Endothelial cell of umbilical vein (primary cell): ENCODE results near the gene RLN2. TPM values are rescaled to one million over a fixed set of nuclear protein-coding genes. Genes with fewer than 3 reads are reported as not detected.

Source experiments
- BruUV-seq: library from RNA; stranded (reverse); fragments of 400-500 nt; replicated peaks from 2 replicates; lab custom pipeline; 2021; lab: Mats Ljungman, UMichigan
- CTCF ChIA-PET: fragments of 300-600, 350-600 bp; sonication (Branson Sonifier 250); formaldehyde crosslinking; loops from one replicate; lab custom pipeline; 2021; ENCODE audit warnings: antibody characterized with exemption, inconsistent platforms; lab: Charles Lee
- POLR2A ChIA-PET: fragments of 300-600, 350-600 bp; sonication (Branson Sonifier 250); formaldehyde crosslinking; loops from one replicate; lab custom pipeline; 2021; ENCODE audit warnings: antibody characterized with exemption, inconsistent platforms; lab: Charles Lee
- DNase-seq: peaks from one replicate; pipeline ENCODE4 v3.0.0-alpha.2; 2011; ENCODE audit warnings: low read depth, low spot score
- FAIRE-seq: peaks from 2 replicates; lab custom pipeline; 2011; peaks lifted over from hg19 to GRCh38; lab: Jason Lieb, UNC
- H2AFZ ChIP-seq: 2 replicates; pipeline ENCODE4 v1.6.0; 2012; ENCODE audit warnings: low read depth, low read length, control low read depth, inconsistent platforms
- H3K27ac ChIP-seq: 2 replicates; pipeline ENCODE4 v1.5.1; 2011; ENCODE audit warnings: low read depth, mild to moderate bottlenecking, control low read depth, low read length, moderate library complexity; ENCODE audit not compliant: insufficient read depth
- H3K27me3 ChIP-seq, 2 experiments: 2 replicates each; pipeline versions ENCODE4 v1.6.0 to v1.6.1; 2011; ENCODE audit warnings: low read length in 2 of 2, mixed read lengths in 1 of 2; ENCODE audit not compliant: control insufficient read depth in 2 of 2, insufficient read depth in 2 of 2
- H3K36me3 ChIP-seq, 2 experiments: 2 replicates in 1 of 2; 3 replicates in 1 of 2; pipeline ENCODE4 v1.5.1; 2011; ENCODE audit warnings: low read length in 2 of 2, mild to moderate bottlenecking in 1 of 2, moderate library complexity in 1 of 2; ENCODE audit not compliant: control insufficient read depth in 2 of 2, insufficient read depth in 2 of 2; ENCODE audit errors: extremely low read depth in 1 of 2
- H3K4me1 ChIP-seq: 3 replicates; pipeline ENCODE4 v1.5.1; 2011; ENCODE audit warnings: mild to moderate bottlenecking, low read length; ENCODE audit not compliant: control insufficient read depth, insufficient read depth; ENCODE audit errors: extremely low read depth
- H3K4me2 ChIP-seq: 2 replicates; pipeline ENCODE4 v1.6.1; 2011; ENCODE audit warnings: low read length, control low read depth, mixed read lengths; ENCODE audit not compliant: insufficient read depth
- H3K4me3 ChIP-seq, 3 experiments: fragments of 200-600 bp in 1 of 3; sonication (generic), shearing (Covaris generic) in 1 of 3; replicated peaks in 1 of 3; 2 replicates each; pipeline ENCODE4 v1.5.1; 2011 to 2016; ENCODE audit warnings: control low read depth in 3 of 3, low read length in 3 of 3, mild to moderate bottlenecking in 2 of 3, inconsistent platforms in 1 of 3, low read depth in 1 of 3, moderate library complexity in 1 of 3; ENCODE audit not compliant: insufficient read depth in 1 of 3
- H3K79me2 ChIP-seq: 2 replicates; pipeline ENCODE4 v1.6.0; 2012; ENCODE audit warnings: low read length, inconsistent platforms; ENCODE audit not compliant: control insufficient read depth, insufficient read depth
- H3K9ac ChIP-seq: replicated peaks from 2 replicates; pipeline ENCODE3; 2011; ENCODE audit warnings: low read length, control low read depth; ENCODE audit not compliant: insufficient read depth; ENCODE audit errors: extremely low read depth
- H3K9me1 ChIP-seq: replicated peaks from 3 replicates; pipeline ENCODE4 v1.6.0; 2011; ENCODE audit warnings: mild to moderate bottlenecking, low read length; ENCODE audit not compliant: control insufficient read depth, insufficient read depth; ENCODE audit errors: extremely low read depth
- H3K9me3 ChIP-seq: replicated peaks from 2 replicates; pipeline ENCODE4 v1.5.1; 2012; ENCODE audit warnings: low read length, inconsistent platforms; ENCODE audit not compliant: control insufficient read depth, insufficient read depth
- H4K20me1 ChIP-seq: replicated peaks from 2 replicates; pipeline ENCODE3; 2011; ENCODE audit warnings: mild to moderate bottlenecking, low read length; ENCODE audit not compliant: control insufficient read depth, insufficient read depth; ENCODE audit errors: extremely low read depth
- EZH2 ChIP-seq: IDR thresholded peaks from 2 replicates; pipeline ENCODE4 v1.6.1; 2012; ENCODE audit warnings: borderline replicate concordance, low read depth, mild to moderate bottlenecking, moderate library complexity, low read length, inconsistent platforms; ENCODE audit not compliant: severe bottlenecking
- FOS ChIP-seq: IDR thresholded peaks from 2 replicates; pipeline ENCODE4 v1.6.1; 2011; ENCODE audit warnings: mild to moderate bottlenecking, low read length, moderate library complexity, borderline replicate concordance; ENCODE audit not compliant: insufficient read depth
- GATA2 ChIP-seq: IDR thresholded peaks from 2 replicates; pipeline ENCODE4 v1.7.0; 2011; ENCODE audit warnings: low read depth, mild to moderate bottlenecking, moderate library complexity, mixed read lengths, low read length; ENCODE audit not compliant: insufficient read length, insufficient read depth
- JUN ChIP-seq: IDR thresholded peaks from 2 replicates; pipeline ENCODE4 v1.6.1; 2011; ENCODE audit warnings: borderline replicate concordance, low read depth; ENCODE audit not compliant: insufficient read length, insufficient read depth
- MYC ChIP-seq: IDR thresholded peaks from one replicate; pipeline ENCODE4 v1.6.1; 2011; ENCODE audit warnings: mild to moderate bottlenecking, low read depth, low read length
- POLR2A ChIP-seq: IDR thresholded peaks from 2 replicates; pipeline ENCODE4 v1.6.1; 2012; ENCODE audit warnings: low read depth, mild to moderate bottlenecking, control low read depth, low read length
- POLR2AphosphoS5 ChIP-seq: IDR thresholded peaks from 2 replicates; pipeline ENCODE4 v1.6.1; 2012; ENCODE audit warnings: low read depth, mild to moderate bottlenecking, control low read depth, low read length, moderate library complexity; ENCODE audit not compliant: insufficient read depth
- dilution Hi-C: fragments of 300-500 bp; cut with MboI; formaldehyde crosslinking; loops from one replicate; pipeline ENCODE4 v1.15.0; 2019; ENCODE audit warnings: low sequenced_read_pairs; ENCODE audit not compliant: extremely low pct_ligation_motif_present
- intact Hi-C: fragments of 100-400 bp; cut with micrococcal nuclease; formaldehyde crosslinking; loops from one replicate; pipeline ENCODE4 v1.10.0; 2022
- polyA plus RNA-seq, 4 experiments: library from polyadenylated mRNA; depleted of rRNA in 3 of 4; stranded (reverse) in 3 of 4; unstranded in 1 of 4; fragments of >200 nt; gene quantifications; 2 replicates each; pipeline versions ENCODE4 v1.2.1 to v1.2.3, GENCODE V29; 2011 to 2012; ENCODE audit warnings: missing spikeins in 1 of 4
- total RNA-seq: library from RNA; stranded (reverse); gene quantifications from 2 replicates; pipeline ENCODE4 v1.2.3, GENCODE V29; 2021
- TF ChIP-seq, protein P1 (sequence below): IDR thresholded peaks from 2 replicates; pipeline ENCODE4 v1.6.1; 2011; ENCODE audit not compliant: insufficient read depth, insufficient read length
- TF ChIP-seq, protein P2 (sequence below), 2 donors: IDR thresholded peaks; 1 replicate in 1 of 2; 2 replicates in 1 of 2; pipeline ENCODE4 v1.5.1; 2011; ENCODE audit warnings: low read length in 2 of 2, mild to moderate bottlenecking in 2 of 2, moderate library complexity in 2 of 2, control low read depth in 1 of 2, inconsistent platforms in 1 of 2, low read depth in 1 of 2; ENCODE audit not compliant: insufficient read depth in 1 of 2; ENCODE audit errors: extremely low read depth in 1 of 2

The RLN2 gene
- total and polyA plus RNA-seq, 2 donors (not counting 3 experiments of a cell fraction or from before 2014, with no cell fraction given): 0.41 TPM; not detected in 1

DNA sequence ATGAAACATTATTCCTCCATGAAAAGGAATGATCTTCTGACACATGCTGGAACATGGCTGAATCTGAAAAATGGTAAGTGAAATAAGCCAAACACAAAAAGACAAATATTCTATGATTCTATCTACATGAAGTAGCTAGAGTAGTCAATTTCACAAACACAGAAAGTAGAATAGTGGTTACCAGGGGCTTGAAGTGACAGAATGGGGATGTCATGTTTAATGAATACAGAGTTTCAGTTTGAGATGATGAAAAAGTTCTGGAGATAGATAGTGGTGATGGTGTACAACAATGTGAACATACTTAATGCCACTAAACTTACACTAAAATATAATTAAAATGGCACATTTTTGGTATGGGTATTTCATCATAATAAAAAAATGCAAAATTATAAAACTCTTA is 18.3 kb downstream of the RLN2 start:
- no TSS peak for BruUV-seq
- DNase-seq (no peak), FAIRE-seq (no peak)
- no peaks in the 10 kb centered on the region for H3K9me3 ChIP-seq
- POLR2A ChIA-PET: no interaction called here
- H3K4me2 ChIP-seq: no peak overlapping the region
- H3K36me3 ChIP-seq: no peaks in the 10 kb centered on the region
- CTCF ChIA-PET: no interaction called here
- H3K4me3 ChIP-seq: no peak overlapping the region
- intact Hi-C loops (no loop called here), dilution Hi-C loops (no loop called here)
- no peak overlapping the region for H3K27ac ChIP-seq
- H3K9me1 ChIP-seq: no peaks in the 10 kb centered on the region
- no peaks in the 10 kb centered on the region for H3K79me2 ChIP-seq
- peaks cover 0 to 3% of the 10 kb centered on the region in 2 experiments for H3K27me3 ChIP-seq
- H2AFZ ChIP-seq: no peak overlapping the region
- no peaks in the 10 kb centered on the region for H3K4me1 ChIP-seq
- H4K20me1 ChIP-seq: no peaks in the 10 kb centered on the region
- TF ChIP-seq GATA2 (no peak), MYC (no peak), JUN (no peak), FOS (no peak), POLR2A (no peak), POLR2AphosphoS5 (no peak), EZH2 (no peak)
- TF ChIP-seq, protein P1, sequence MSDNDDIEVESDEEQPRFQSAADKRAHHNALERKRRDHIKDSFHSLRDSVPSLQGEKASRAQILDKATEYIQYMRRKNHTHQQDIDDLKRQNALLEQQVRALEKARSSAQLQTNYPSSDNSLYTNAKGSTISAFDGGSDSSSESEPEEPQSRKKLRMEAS: no peak
- TF ChIP-seq, protein P2, sequence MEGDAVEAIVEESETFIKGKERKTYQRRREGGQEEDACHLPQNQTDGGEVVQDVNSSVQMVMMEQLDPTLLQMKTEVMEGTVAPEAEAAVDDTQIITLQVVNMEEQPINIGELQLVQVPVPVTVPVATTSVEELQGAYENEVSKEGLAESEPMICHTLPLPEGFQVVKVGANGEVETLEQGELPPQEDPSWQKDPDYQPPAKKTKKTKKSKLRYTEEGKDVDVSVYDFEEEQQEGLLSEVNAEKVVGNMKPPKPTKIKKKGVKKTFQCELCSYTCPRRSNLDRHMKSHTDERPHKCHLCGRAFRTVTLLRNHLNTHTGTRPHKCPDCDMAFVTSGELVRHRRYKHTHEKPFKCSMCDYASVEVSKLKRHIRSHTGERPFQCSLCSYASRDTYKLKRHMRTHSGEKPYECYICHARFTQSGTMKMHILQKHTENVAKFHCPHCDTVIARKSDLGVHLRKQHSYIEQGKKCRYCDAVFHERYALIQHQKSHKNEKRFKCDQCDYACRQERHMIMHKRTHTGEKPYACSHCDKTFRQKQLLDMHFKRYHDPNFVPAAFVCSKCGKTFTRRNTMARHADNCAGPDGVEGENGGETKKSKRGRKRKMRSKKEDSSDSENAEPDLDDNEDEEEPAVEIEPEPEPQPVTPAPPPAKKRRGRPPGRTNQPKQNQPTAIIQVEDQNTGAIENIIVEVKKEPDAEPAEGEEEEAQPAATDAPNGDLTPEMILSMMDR (IDR thresholded peaks at IDR 0.05; ENCODE audit: extremely low read depth in 1 of 2, insufficient read depth in 1 of 2, low read depth in 1 of 2, low read length in 2 of 2): no peak
- H3K9ac ChIP-seq: no peak overlapping the region
